Endodermal cell (in vitro differentiated cells): Measurements from ENCODE around the gene OTOG. TPM values are rescaled to one million over a fixed set of nuclear protein-coding genes. Genes with fewer than 3 reads are reported as not detected.

Experiments
- DNase-seq: peaks from one replicate; pipeline ENCODE4 v3.0.0-alpha.2; 2017
- H3K27ac ChIP-seq: 2 replicates; pipeline ENCODE4 v1.5.1; 2013; ENCODE audit warnings: mild to moderate bottlenecking, low read depth, low read length, moderate library complexity
- H3K27me3 ChIP-seq: 2 replicates; pipeline ENCODE4 v1.6.1; 2013; ENCODE audit warnings: mild to moderate bottlenecking, low read length, moderate library complexity; ENCODE audit not compliant: insufficient read depth, control insufficient read depth, poor library complexity, severe bottlenecking
- H3K36me3 ChIP-seq: 2 replicates; pipeline ENCODE4 v1.7.0; 2013; ENCODE audit warnings: mild to moderate bottlenecking, low read length, moderate library complexity; ENCODE audit not compliant: control insufficient read depth, insufficient read depth
- H3K4me1 ChIP-seq: one replicate; pipeline ENCODE4 v1.7.0; 2013; ENCODE audit warnings: low read length; ENCODE audit not compliant: control insufficient read depth, insufficient read depth
- H3K4me3 ChIP-seq: 2 replicates; pipeline ENCODE4 v1.5.1; 2013; ENCODE audit warnings: mild to moderate bottlenecking, low read length, moderate library complexity
- H3K9ac ChIP-seq: 2 replicates; pipeline ENCODE4 v1.6.1; 2013; ENCODE audit warnings: mild to moderate bottlenecking, low read length, moderate library complexity; ENCODE audit not compliant: poor library complexity, severe bottlenecking; ENCODE audit errors: extremely low read depth
- H3K9me3 ChIP-seq: 2 replicates; pipeline ENCODE4 v1.6.1; 2013; ENCODE audit warnings: mild to moderate bottlenecking, low read length, moderate library complexity; ENCODE audit not compliant: control insufficient read depth
- H3K27ac Mint-ChIP-seq: 2 replicates; pipeline ENCODE4 v1.8.0; 2020; ENCODE audit warnings: mixed read lengths
- H3K27me3 Mint-ChIP-seq: 2 replicates; pipeline ENCODE4 v1.8.0; 2021; ENCODE audit warnings: mild to moderate bottlenecking, mixed read lengths; ENCODE audit not compliant: insufficient read depth
- H3K36me3 Mint-ChIP-seq: 2 replicates; pipeline ENCODE4 v1.8.0; 2020; ENCODE audit warnings: low read depth, mixed read lengths
- H3K4me1 Mint-ChIP-seq: 2 replicates; pipeline ENCODE4 v1.8.0; 2020; ENCODE audit warnings: mixed read lengths
- H3K4me3 Mint-ChIP-seq: 2 replicates; pipeline ENCODE4 v1.8.0; 2020; ENCODE audit warnings: mild to moderate bottlenecking, moderate library complexity, mixed read lengths
- H3K9me3 Mint-ChIP-seq: 2 replicates; pipeline ENCODE4 v1.8.0; 2020; ENCODE audit warnings: mild to moderate bottlenecking, mixed read lengths
- WGBS, 2 experiments: methylation state at CpG; one replicate each; pipeline versions ENCODE4 v1.1.5 to v1.1.7; 2013; ENCODE audit warnings: missing lambda C conversion rate in 2 of 2, mixed read lengths in 1 of 2; ENCODE audit not compliant: insufficient coverage in 1 of 2, insufficient read length in 1 of 2; 5-methylcytosine and 5-hydroxymethylcytosine counted together
- total RNA-seq, 2 donors: library from RNA; stranded (reverse); fragmentation: NEBNext Ultra II Directional in 1 of 2; extraction: Animal tissue kit (Norgen Biotek cat#: 25700) in 1 of 2; gene quantifications; 2 replicates in 1 of 2; 3 replicates in 1 of 2; pipeline ENCODE4 v1.2.1, GENCODE V29; 2021
- TF ChIP-seq, protein P1 (sequence below): fragments of 200-600 bp; sonication (generic); conservative IDR thresholded peaks from 2 replicates; pipeline ENCODE4 v1.5.0; 2021; ENCODE audit warnings: antibody characterized with exemption, mild to moderate bottlenecking

Gene OTOG
- total RNA-seq, 2 donors from 2014 or later = 0.33 to 0.55 TPM

DNA sequence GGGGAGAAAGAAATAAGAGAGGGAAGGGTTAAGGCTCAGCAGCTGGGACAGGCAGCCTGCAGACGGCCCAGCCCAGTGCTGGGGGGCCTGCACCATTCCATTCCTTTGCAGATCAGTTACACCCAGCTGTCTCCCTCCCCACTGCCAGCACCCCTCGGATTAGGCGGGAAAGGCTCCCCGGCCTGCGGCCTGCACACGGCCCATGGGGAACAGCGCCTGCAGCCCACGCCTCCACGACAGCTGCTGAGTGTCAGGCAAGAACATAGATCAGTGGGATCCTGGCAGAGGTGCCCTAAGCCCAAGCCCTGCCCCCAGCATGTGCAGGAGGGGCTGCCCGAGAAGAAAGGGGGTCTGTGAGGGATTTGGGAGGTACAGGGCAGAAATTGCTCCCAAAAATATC, 106.6 kb downstream of the OTOG start:
- 80% methylated on average over 10 of the region's 10 CpGs; no CpG with 5 or more reads in 1 of the 2 experiments for WGBS, 2 experiments
- no peak overlapping the region for H3K4me3 Mint-ChIP-seq
- peaks cover 8% of the 10 kb centered on the region for H3K4me1 Mint-ChIP-seq
- DNase-seq = peak; percentile 29
- Histone ChIP-seq H3K27ac (no peak overlapping the region), H3K9ac (no peak overlapping the region), H3K9me3 (peaks cover 9% of the 10 kb centered on the region), H3K4me1 (peaks cover 4% of the 10 kb centered on the region), H3K36me3 (no peaks in the 10 kb centered on the region), H3K4me3 (no peak overlapping the region), H3K27me3 (peaks cover 8% of the 10 kb centered on the region)
- H3K9me3 Mint-ChIP-seq = peaks cover 16% of the 10 kb centered on the region
- no peak overlapping the region for H3K27ac Mint-ChIP-seq
- peaks cover 28% of the 10 kb centered on the region for H3K27me3 Mint-ChIP-seq
- TF ChIP-seq, protein P1, sequence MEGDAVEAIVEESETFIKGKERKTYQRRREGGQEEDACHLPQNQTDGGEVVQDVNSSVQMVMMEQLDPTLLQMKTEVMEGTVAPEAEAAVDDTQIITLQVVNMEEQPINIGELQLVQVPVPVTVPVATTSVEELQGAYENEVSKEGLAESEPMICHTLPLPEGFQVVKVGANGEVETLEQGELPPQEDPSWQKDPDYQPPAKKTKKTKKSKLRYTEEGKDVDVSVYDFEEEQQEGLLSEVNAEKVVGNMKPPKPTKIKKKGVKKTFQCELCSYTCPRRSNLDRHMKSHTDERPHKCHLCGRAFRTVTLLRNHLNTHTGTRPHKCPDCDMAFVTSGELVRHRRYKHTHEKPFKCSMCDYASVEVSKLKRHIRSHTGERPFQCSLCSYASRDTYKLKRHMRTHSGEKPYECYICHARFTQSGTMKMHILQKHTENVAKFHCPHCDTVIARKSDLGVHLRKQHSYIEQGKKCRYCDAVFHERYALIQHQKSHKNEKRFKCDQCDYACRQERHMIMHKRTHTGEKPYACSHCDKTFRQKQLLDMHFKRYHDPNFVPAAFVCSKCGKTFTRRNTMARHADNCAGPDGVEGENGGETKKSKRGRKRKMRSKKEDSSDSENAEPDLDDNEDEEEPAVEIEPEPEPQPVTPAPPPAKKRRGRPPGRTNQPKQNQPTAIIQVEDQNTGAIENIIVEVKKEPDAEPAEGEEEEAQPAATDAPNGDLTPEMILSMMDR = no peak
- H3K36me3 Mint-ChIP-seq = no peaks in the 10 kb centered on the region

DNA sequence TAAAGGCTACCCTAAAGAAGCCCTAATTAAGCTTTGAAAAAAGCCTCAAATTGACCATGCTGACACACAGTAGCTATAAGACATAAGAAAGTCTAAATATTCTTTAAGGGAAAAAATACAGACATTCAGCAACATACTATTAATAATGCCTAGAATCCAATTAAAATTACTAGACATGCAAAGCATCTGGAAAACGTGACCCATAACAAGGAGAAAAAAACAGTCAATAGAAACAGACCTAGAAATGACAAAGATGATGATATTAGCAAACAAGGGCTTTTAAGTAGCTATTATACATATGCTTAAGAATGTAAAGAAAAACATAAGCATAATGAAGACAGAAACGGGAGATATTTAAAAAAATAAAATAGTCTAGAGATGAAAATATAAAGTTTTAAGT, 108.6 kb downstream of the OTOG start:
- Mint-ChIP-seq H3K36me3 (no peaks in the 10 kb centered on the region), H3K9me3 (peaks cover 16% of the 10 kb centered on the region), H3K27me3 (peaks cover 28% of the 10 kb centered on the region), H3K4me3 (no peak overlapping the region), H3K27ac (no peak overlapping the region), H3K4me1 (no peaks in the 10 kb centered on the region)
- H3K4me1 ChIP-seq = no peaks in the 10 kb centered on the region
- H3K9ac ChIP-seq = no peak overlapping the region
- peaks cover 9% of the 10 kb centered on the region for H3K27me3 ChIP-seq
- 85 to 89% methylated on average over 1 to 2 of the region's 2 CpGs for WGBS, 2 experiments
- DNase-seq = no peak
- no peak overlapping the region for H3K27ac ChIP-seq
- TF ChIP-seq, protein P1 = no peak
- H3K4me3 ChIP-seq = no peak overlapping the region
- no peaks in the 10 kb centered on the region for H3K36me3 ChIP-seq
- H3K9me3 ChIP-seq = peaks cover 9% of the 10 kb centered on the region

DNA sequence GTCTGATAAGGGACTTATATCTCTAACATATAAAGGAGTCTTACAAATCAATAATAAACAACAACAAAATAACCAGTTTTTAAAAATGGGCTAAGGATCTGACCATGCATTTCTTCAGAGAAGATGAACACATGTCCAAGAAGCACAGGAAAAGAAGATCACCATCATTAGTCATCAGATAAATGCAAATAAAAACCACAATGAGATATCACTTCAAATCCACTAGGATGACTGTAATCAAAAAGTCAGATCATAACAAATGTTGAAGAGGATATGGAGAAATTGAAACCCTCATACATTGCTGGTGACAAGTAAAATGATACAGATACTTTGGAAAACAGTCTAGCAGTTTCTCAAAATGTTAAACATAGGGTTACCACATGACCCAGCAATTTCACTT, 111.2 kb downstream of the OTOG start:
- H3K9me3 ChIP-seq = peaks cover 9% of the 10 kb centered on the region
- TF ChIP-seq, protein P1 = no peak
- H3K36me3 ChIP-seq = no peaks in the 10 kb centered on the region
- DNase-seq = no peak
- no peak overlapping the region for H3K27ac Mint-ChIP-seq
- peaks cover 14% of the 10 kb centered on the region for H3K27me3 Mint-ChIP-seq
- H3K9ac ChIP-seq = no peak overlapping the region
- no peaks in the 10 kb centered on the region for H3K36me3 Mint-ChIP-seq
- H3K4me3 Mint-ChIP-seq = no peak overlapping the region
- peaks cover 16% of the 10 kb centered on the region for H3K9me3 Mint-ChIP-seq
- H3K4me1 ChIP-seq = no peaks in the 10 kb centered on the region
- H3K27me3 ChIP-seq = peaks cover 9% of the 10 kb centered on the region
- no peak overlapping the region for H3K4me3 ChIP-seq
- H3K4me1 Mint-ChIP-seq = no peaks in the 10 kb centered on the region
- no peak overlapping the region for H3K27ac ChIP-seq
